ENCODE measurements around the gene COL23A1. TPM values are rescaled to one million over a fixed set of nuclear protein-coding genes. Genes with fewer than 3 reads are reported as not detected.

Gene COL23A1
- total RNA-seq, 1 donor from 2014 or later = 16.5 TPM

GRCh38 chr5:178469011-178469974 is 120.9 kb downstream of the COL23A1 start:
- intact Hi-C loops (cut with DNase I) = no loop called here
- DNase-seq (ENCODE audit: low spot score) = no peak

- no peak for DNase-seq (ENCODE audit: low spot score)
- intact Hi-C loops (cut with DNase I) = no loop called here
These were observed 122.0 kb downstream of the COL23A1 start for GRCh38 chr5:178468196-178468685.

GRCh38 chr5:178467568-178468195 is 122.5 kb downstream of the COL23A1 start:
- DNase-seq (ENCODE audit: low spot score) = no peak
- intact Hi-C loops (cut with DNase I) = no loop called here

DNA sequence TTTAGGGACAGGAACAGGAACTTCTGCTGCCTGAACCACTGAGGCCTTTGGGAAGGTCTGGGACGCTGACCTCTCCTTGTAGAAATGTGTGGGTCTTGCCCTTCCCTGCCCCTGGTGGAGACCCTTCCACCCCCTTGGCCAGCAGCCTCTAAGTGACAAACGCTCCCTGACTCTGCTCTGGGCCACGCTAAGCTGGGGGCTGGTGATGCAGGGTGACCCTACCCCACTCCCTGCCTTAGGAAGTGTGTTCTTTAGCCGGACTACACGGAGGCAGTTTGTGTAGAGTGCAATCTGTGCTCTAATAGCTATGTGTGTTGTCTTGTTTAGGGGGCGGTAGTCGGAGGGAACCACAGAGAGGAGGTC is 123.0 kb downstream of the COL23A1 start:
- no peak for DNase-seq (ENCODE audit: low spot score)
- intact Hi-C loops (cut with DNase I) = no loop called here

- intact Hi-C loops (cut with DNase I) = no loop called here
- no peak for DNase-seq (ENCODE audit: low spot score)
These were observed 123.9 kb downstream of the COL23A1 start for GRCh38 chr5:178466342-178466741.

GRCh38 chr5:178465861-178466288 is 124.3 kb downstream of the COL23A1 start:
- no peak for DNase-seq (ENCODE audit: low spot score)
- intact Hi-C loops (cut with DNase I) = no loop called here

DNA sequence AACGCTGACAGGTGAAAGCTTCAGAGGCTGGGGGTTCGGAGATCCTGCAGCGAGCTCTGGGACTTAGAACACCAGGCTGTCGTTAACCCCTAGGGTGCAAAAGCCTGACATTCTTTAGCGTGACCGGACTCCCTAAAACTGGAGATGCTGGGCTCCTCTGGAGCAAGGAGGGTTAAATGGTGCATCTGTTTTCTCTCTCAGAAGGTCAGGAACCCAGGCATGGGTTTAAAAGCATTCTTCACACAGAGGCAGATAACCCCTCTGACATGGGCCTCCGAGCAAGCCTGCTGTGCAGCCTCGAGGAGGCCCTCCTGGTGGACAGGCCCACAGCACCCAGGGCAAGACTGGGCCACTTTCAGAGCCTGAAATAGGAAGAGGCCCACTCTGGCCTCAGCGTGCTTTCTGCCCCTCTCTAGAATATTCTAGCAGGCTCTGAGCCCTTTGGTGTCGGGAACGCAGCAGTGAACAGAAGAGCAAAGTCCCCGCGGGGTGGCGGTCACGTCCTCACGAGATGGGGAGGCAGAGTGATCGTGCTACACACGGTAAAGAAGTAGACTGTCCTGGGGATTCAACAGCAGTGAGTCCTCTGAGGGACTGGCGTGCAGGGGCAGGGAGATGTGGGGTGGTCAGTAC is 124.8 kb downstream of the COL23A1 start:
- no peak for DNase-seq (ENCODE audit: low spot score)
- intact Hi-C loops (cut with DNase I) = no loop called here

GRCh38 chr5:178464431-178465048 is 125.7 kb downstream of the COL23A1 start:
- no peak for DNase-seq (ENCODE audit: low spot score)

DNA sequence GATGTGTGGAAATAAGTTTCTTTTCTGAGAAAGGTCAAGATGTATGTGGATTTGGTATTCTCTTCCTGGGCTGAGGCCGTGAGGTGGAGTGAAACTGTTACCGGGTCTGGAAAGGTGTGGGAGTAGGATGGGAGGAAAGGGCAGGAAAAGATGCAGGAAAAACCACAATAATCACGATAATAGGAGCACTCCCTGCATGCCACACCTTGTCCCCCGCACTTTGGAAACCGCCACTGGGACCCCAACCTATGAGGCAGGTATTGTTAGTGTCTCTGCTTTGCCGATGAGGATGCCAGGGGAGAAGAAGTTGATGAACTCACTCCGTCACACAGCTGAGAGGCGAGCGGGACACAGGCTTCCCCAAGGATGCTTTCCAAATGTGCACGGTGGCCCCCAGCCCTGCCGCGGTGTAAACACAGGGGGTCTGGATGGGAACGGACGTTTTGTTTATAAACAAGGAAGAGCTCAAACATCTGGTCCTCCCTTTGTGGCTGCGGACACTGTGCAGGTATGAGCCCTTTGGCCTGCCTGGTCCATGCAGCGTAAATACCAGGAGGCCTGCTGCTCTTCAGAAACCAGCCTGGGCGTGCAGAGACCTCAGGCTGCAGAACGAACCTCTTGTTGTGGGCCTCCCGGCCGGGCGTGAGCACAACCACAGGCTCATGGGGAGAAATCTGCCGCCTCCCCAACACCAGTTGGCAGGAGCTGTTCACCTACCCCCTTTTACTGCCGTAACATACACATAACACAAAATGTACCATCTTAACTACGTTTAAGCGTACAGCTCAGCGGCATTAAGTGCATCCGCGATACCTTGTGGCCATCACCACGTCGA is 126.7 kb downstream of the COL23A1 start:
- DNase-seq (ENCODE audit: low spot score) = no peak

More at GRCh38 chr5:178464431-178465048, 125.7 kb downstream of the COL23A1 start:
- intact Hi-C loops (cut with DNase I) = loop anchor here (5.0 kb wide), 2 partner anchors 83 to 123 kb away; no protein-coding TSS in a partner anchor

DNA sequence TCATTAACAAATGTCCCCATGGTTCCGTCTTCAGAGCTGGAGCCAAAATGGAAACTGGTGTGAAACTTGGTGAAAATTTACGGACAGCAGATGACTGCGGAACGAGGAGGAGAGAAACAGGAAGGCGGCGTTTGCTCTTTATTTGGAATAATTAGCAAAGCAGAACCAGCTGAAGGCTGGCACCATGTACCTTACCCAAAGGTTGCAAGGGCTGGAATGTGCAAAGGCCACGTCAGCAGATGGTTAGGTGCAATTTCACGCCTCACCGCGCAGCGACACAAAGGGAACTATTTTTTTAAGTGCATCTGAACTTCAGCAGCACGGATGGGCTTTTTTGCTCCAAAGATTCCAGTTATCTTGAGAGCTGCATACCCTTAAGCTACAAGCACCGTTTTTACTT is 127.4 kb downstream of the COL23A1 start:
- no peak for DNase-seq (ENCODE audit: low spot score)
- intact Hi-C loops (cut with DNase I) = loop anchor here (5.0 kb wide), 2 partner anchors 84 to 124 kb away; no protein-coding TSS in a partner anchor

More for the DNA sequence above, 126.7 kb downstream of the COL23A1 start:
- intact Hi-C loops (cut with DNase I) = loop anchor here (5.0 kb wide), 2 partner anchors 84 to 124 kb away; no protein-coding TSS in a partner anchor

DNA sequence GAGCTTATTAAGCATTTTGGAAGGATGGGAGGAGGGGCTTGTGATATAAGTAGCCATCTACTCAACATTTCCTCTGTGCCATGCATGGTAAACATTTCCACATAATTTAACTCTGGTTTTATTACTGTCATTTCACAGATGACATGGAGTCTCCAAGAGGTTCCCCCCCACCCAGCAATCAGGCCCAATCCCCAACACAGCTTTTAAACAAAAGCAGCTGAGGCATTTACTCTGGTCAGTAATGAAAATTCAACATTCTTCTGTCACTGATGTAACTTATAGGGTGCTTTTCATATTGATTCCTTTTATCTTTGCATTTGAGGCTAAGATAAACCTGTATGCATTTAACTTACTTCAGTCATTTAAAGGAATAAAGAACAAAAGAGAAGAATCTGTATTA is 128.1 kb downstream of the COL23A1 start:
- intact Hi-C loops (cut with DNase I) = loop anchor here (5.0 kb wide), 2 partner anchors 85 to 125 kb away; no protein-coding TSS in a partner anchor
- no peak for DNase-seq (ENCODE audit: low spot score)

DNA sequence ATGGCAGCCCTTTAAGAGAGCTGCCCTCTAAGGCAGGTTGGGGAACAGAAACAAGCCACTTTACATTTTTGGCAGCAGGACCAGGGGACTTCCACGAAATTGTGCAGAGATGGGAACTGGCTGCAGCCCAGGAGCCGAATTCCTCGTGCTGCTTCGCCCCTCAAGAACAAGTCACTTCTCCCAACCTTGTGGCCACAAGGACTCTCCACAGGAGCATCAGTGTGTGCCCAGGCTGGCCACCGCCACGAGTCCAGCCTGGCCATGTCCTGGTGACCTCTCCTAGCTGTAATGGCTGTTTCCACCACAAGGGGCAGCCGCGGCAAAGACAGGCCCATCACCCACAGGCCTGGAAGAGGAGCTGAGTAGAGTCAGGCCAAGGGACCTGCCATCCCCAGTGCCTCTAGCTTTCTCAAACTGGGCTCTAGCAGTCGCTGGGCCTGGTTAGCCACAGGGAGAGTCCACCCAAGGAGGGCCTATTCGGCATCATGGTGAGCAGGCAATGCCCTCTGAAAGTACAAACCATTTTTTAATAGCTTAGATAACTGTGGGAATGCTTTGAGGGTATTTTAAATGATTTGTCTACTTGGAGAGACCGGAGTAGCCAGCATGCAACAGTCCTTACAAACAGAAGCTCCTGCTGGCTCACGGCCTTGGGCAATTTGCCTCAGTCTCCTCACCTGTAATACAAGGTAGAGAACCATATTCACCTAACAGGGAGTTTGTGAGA is 129.0 kb downstream of the COL23A1 start:
- intact Hi-C loops (cut with DNase I) = loop anchor here (2.0 to 5.0 kb wide), 3 partner anchors 86 to 180 kb away; no protein-coding TSS in a partner anchor

GRCh38 chr5:178460598-178460997 is 129.6 kb downstream of the COL23A1 start:
- intact Hi-C loops (cut with DNase I) = loop anchor here (2.0 to 5.0 kb wide), 3 partner anchors 87 to 180 kb away; no protein-coding TSS in a partner anchor
- no peak for DNase-seq (ENCODE audit: low spot score)

More for the DNA sequence above, 129.0 kb downstream of the COL23A1 start:
- peak; percentile 94 for DNase-seq (ENCODE audit: low spot score)

- intact Hi-C loops (cut with DNase I) = loop anchor here (2.0 to 5.0 kb wide), 3 partner anchors 87 to 179 kb away; no protein-coding TSS in a partner anchor
- no peak for DNase-seq (ENCODE audit: low spot score)
These were observed 130.0 kb downstream of the COL23A1 start for GRCh38 chr5:178460174-178460573.

DNA sequence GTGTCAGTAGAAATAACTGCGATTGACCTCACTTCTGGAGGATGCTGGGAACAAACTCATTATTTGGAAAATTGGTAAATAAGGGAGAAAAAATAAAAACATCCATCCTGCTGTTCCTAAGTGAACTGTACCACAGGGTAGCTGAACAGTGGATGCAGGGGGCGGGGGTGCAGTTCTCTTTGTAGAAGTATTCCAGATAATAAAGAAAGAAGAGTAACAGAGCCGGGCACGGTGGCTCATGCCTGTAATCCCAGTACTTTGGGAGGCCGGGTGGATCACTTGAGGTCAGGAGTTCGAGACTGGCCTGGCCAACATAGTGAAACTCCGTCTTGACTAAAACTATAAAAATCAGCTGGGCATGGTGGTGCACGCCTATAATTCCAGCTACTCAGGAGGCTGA is 132.1 kb downstream of the COL23A1 start:
- DNase-seq (ENCODE audit: low spot score) = no peak
- intact Hi-C loops (cut with DNase I) = no loop called here

- no peak for DNase-seq (ENCODE audit: low spot score)
- intact Hi-C loops (cut with DNase I) = no loop called here
These were observed 132.7 kb downstream of the COL23A1 start for GRCh38 chr5:178457471-178457870.

DNA sequence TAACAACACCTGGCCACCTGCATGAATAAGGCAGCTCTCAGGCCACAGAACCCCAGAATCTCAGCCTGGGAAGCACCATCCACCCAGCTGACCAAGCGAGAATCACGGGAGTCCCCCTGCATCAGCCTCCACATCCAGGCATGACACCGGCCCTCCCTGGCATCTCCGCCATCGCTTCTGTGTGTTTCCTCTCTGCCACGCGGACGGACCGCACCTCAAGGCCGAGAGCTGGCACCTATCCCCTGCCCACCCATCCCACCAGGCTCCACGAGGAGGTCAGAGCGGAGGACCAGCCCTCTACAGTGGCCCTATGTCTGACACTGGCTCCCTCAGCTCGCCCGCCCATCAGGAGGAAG is 134.7 kb downstream of the COL23A1 start:
- no peak for DNase-seq (ENCODE audit: low spot score)
- intact Hi-C loops (cut with DNase I) = no loop called here
